ENCODE measurements around the gene TXNDC8. TPM values are rescaled to one million over a fixed set of nuclear protein-coding genes. Genes with fewer than 3 reads are reported as not detected.

The TXNDC8 gene
- polyA plus RNA-seq, 1 donor from 2014 or later = not detected

DNA sequence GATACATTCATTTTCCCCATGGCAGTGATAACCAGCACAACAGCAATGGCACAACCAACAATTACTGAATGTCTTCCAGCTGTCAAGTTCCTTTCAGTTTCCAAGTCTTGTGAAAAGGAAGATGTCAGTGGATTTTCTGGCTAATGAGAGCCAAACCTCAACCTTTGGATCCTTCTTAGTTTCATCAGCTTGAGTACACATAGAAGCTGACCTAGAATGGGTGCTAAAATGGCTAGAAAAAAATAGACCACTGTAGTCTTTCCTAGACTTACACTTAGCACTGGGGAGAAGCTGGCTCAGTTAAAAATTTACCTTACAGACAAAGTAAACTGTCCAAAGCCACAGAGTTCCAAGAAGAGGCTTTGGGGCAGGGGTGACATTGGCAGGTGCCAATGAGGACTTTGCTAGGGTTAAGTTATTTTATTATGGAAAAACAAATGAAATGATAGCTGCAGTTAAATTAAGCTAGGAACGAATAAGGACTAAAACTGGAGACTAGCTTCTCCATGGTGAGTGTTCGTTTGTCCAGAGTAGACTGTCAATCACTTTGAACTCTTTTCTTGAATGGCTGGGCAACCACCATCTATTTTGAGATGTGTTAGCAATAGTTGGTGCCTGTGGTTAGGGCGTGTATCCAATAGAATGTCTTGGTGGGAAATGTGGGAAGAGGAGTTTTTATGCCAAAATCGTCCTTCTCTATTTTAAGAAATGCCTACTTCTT is 55.5 kb downstream of the TXNDC8 start:
- Histone ChIP-seq H2AFZ (ENCODE audit: low read depth, low read length) (no peak overlapping the region), H3K4me3 (ENCODE audit: low read length) (no peak overlapping the region), H3K9me3 (ENCODE audit: low read length) (no peaks in the 10 kb centered on the region), H3K27me3 (ENCODE audit: insufficient read depth, low read depth, low read length) (no peaks in the 10 kb centered on the region), H3K9me2 (ENCODE audit: insufficient read depth, low read length) (no peaks in the 10 kb centered on the region), H3K27ac (ENCODE audit: low read length) (no peak overlapping the region), H3K9ac (ENCODE audit: low read length) (no peak overlapping the region), H4K20me1 (ENCODE audit: insufficient read depth) (no peaks in the 10 kb centered on the region), H3K4me2 (ENCODE audit: low read length) (no peak overlapping the region), H3F3A (ENCODE audit: insufficient read depth, low read length, poor library complexity, severe bottlenecking) (no peaks in the 10 kb centered on the region), H3K36me3 (ENCODE audit: insufficient read depth, low read length) (no peaks in the 10 kb centered on the region), H3K79me2 (replicated peaks; ENCODE audit: insufficient read depth, low read length) (no peaks in the 10 kb centered on the region)
- TF ChIP-seq TAF1 (IDR thresholded peaks at IDR 0.05; ENCODE audit: low read depth) (no peak), EZH2 (IDR thresholded peaks at IDR 0.05; ENCODE audit: borderline replicate concordance, insufficient read depth, low read length, poor library complexity, severe bottlenecking) (no peak), RAD21 (conservative IDR thresholded peaks at IDR 0.05) (no peak), MXI1 (conservative IDR thresholded peaks at IDR 0.05; ENCODE audit: poor library complexity, severe bottlenecking) (no peak), POLR2AphosphoS5 (IDR thresholded peaks at IDR 0.05) (no peak), EP300 (conservative IDR thresholded peaks at IDR 0.05; ENCODE audit: poor library complexity, severe bottlenecking) (no peak), SMC3 (conservative IDR thresholded peaks at IDR 0.05; ENCODE audit: poor library complexity) (no peak)
- TF ChIP-seq, protein P1, sequence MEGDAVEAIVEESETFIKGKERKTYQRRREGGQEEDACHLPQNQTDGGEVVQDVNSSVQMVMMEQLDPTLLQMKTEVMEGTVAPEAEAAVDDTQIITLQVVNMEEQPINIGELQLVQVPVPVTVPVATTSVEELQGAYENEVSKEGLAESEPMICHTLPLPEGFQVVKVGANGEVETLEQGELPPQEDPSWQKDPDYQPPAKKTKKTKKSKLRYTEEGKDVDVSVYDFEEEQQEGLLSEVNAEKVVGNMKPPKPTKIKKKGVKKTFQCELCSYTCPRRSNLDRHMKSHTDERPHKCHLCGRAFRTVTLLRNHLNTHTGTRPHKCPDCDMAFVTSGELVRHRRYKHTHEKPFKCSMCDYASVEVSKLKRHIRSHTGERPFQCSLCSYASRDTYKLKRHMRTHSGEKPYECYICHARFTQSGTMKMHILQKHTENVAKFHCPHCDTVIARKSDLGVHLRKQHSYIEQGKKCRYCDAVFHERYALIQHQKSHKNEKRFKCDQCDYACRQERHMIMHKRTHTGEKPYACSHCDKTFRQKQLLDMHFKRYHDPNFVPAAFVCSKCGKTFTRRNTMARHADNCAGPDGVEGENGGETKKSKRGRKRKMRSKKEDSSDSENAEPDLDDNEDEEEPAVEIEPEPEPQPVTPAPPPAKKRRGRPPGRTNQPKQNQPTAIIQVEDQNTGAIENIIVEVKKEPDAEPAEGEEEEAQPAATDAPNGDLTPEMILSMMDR (IDR thresholded peaks at IDR 0.05; ENCODE audit: poor library complexity, severe bottlenecking) = no peak
- TF ChIP-seq, protein P2, sequence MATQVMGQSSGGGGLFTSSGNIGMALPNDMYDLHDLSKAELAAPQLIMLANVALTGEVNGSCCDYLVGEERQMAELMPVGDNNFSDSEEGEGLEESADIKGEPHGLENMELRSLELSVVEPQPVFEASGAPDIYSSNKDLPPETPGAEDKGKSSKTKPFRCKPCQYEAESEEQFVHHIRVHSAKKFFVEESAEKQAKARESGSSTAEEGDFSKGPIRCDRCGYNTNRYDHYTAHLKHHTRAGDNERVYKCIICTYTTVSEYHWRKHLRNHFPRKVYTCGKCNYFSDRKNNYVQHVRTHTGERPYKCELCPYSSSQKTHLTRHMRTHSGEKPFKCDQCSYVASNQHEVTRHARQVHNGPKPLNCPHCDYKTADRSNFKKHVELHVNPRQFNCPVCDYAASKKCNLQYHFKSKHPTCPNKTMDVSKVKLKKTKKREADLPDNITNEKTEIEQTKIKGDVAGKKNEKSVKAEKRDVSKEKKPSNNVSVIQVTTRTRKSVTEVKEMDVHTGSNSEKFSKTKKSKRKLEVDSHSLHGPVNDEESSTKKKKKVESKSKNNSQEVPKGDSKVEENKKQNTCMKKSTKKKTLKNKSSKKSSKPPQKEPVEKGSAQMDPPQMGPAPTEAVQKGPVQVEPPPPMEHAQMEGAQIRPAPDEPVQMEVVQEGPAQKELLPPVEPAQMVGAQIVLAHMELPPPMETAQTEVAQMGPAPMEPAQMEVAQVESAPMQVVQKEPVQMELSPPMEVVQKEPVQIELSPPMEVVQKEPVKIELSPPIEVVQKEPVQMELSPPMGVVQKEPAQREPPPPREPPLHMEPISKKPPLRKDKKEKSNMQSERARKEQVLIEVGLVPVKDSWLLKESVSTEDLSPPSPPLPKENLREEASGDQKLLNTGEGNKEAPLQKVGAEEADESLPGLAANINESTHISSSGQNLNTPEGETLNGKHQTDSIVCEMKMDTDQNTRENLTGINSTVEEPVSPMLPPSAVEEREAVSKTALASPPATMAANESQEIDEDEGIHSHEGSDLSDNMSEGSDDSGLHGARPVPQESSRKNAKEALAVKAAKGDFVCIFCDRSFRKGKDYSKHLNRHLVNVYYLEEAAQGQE (IDR thresholded peaks at IDR 0.05; ENCODE audit: borderline replicate concordance) = no peak

DNA sequence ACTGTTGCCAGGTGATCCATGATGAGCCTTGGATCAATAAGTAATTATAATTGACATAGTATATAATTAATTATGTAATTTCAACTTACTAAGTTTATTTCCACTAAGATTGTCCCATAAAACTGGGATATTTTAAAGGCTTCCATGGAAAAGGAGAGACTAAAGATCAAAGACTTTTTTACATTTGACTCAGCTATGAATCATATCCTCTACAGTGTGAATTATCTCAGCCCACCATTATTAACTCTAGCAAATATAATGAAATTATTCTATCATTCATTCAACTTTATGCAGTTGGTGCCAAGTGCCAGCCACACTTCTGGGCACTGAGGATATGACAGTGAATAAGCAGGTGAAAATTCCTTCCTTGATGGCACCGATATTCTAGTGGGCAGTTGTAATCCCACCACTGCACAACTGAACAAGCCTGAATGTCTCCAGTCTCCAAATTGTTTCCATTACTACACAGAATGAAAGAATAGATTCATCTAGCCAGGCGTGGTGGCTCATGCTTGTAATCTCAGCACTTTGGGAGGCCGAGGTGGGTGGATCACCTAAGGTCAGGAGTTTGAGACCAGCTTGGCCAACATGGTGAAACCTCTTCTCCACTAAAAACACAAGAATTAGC is 59.5 kb downstream of the TXNDC8 start:
- no peak overlapping the region for H2AFZ ChIP-seq (ENCODE audit: low read depth, low read length)
- no peaks in the 10 kb centered on the region for H3K9me3 ChIP-seq (ENCODE audit: low read length)
- H3K79me2 ChIP-seq (replicated peaks; ENCODE audit: insufficient read depth, low read length) = no peaks in the 10 kb centered on the region
- H3F3A ChIP-seq (ENCODE audit: insufficient read depth, low read length, poor library complexity, severe bottlenecking) = no peaks in the 10 kb centered on the region
- no peak overlapping the region for H3K4me2 ChIP-seq (ENCODE audit: low read length)
- no peak overlapping the region for H3K9ac ChIP-seq (ENCODE audit: low read length)
- no peak for TF ChIP-seq RAD21 (conservative IDR thresholded peaks at IDR 0.05)
- TF ChIP-seq POLR2AphosphoS5 (IDR thresholded peaks at IDR 0.05) = no peak
- TF ChIP-seq, protein P2 (IDR thresholded peaks at IDR 0.05; ENCODE audit: borderline replicate concordance) = no peak
- no peaks in the 10 kb centered on the region for H3K36me3 ChIP-seq (ENCODE audit: insufficient read depth, low read length)
- no peaks in the 10 kb centered on the region for H3K27me3 ChIP-seq (ENCODE audit: insufficient read depth, low read depth, low read length)
- H3K27ac ChIP-seq (ENCODE audit: low read length) = no peak overlapping the region
- H4K20me1 ChIP-seq (ENCODE audit: insufficient read depth) = no peaks in the 10 kb centered on the region
- H3K4me3 ChIP-seq (ENCODE audit: low read length) = no peak overlapping the region
- H3K9me2 ChIP-seq (ENCODE audit: insufficient read depth, low read length) = no peaks in the 10 kb centered on the region

Measured in neural cell (in vitro differentiated cells).